Measurements from ENCODE around the gene RGS19.

The RGS19 gene

GRCh38 chr20:64032706-64033624 lies 46.4 kb downstream of the RGS19 start:
- no peak for DNase-seq

- DNase-seq, result no peak
Measured at GRCh38 chr20:64031822-64032314, 47.5 kb downstream of the RGS19 start.

- DNase-seq, result no peak
Measured at GRCh38 chr20:64030371-64031134, 48.8 kb downstream of the RGS19 start.

- DNase-seq, result no peak
Measured at GRCh38 chr20:64029293-64030117, 49.8 kb downstream of the RGS19 start.

GRCh38 chr20:64027981-64028685 lies 51.2 kb downstream of the RGS19 start:
- no peak for DNase-seq

GRCh38 chr20:64025826-64026412 lies 53.4 kb downstream of the RGS19 start:
- no peak for DNase-seq

- no peak for DNase-seq
Measured at GRCh38 chr20:64025101-64025825, 54.1 kb downstream of the RGS19 start.

- DNase-seq, result no peak
Measured at GRCh38 chr20:64024141-64024990, 55.0 kb downstream of the RGS19 start.

GRCh38 chr20:64023361-64024140 lies 55.8 kb downstream of the RGS19 start:
- no peak for DNase-seq
